Stimulated activated naive CD4-positive, alpha-beta T cell (primary cell): ENCODE data around the gene PRELID3B.
"Not testable (repeated sequence)": the region's sequence is repeated elsewhere in the genome, so short reads cannot be mapped to it uniquely, and the experiment has no call there.

ENCODE experiments used
- DNase-seq, 6 experiments: peaks; one replicate each; lab custom pipeline; 2025; lab: John Stamatoyannopoulos, UW

Gene PRELID3B

GRCh38 chr20:59026904-59027740 is 15.5 kb downstream of the PRELID3B start:
- DNase-seq, result no peak

- no peak for DNase-seq
Observed at GRCh38 chr20:59025511-59025910, 17.1 kb downstream of the PRELID3B start.

- no peak for DNase-seq
Observed at GRCh38 chr20:59025086-59025485, 17.5 kb downstream of the PRELID3B start.

GRCh38 chr20:59024111-59024530 is 18.5 kb downstream of the PRELID3B start:
- no peak for DNase-seq

- DNase-seq, result no peak
Observed at GRCh38 chr20:59023616-59024015, 19.0 kb downstream of the PRELID3B start.

- DNase-seq, result no peak
Observed at GRCh38 chr20:59022754-59023153, 19.8 kb downstream of the PRELID3B start.

- DNase-seq, result no peak
Observed at GRCh38 chr20:59020938-59021551, 21.5 kb downstream of the PRELID3B start.

- no peak for DNase-seq
Observed at GRCh38 chr20:59019217-59019616, 23.4 kb downstream of the PRELID3B start, which contains the start of gene TUBB1. Gene TUBB1 (plus strand): TSS chr20:59019429. CDS start chr20:59019523, 94 bp downstream.

- no peak for DNase-seq
Observed at GRCh38 chr20:59018817-59019216, 23.8 kb downstream of the PRELID3B start.

GRCh38 chr20:59017493-59018231 is 24.9 kb downstream of the PRELID3B start:
- DNase-seq, result no peak

- DNase-seq, result peak in 1 of 6 experiments; percentile 11
Observed at GRCh38 chr20:59016795-59017492, 25.6 kb downstream of the PRELID3B start.

- DNase-seq, result no peak
Observed at GRCh38 chr20:59015812-59016711, 26.5 kb downstream of the PRELID3B start.

- DNase-seq, result no peak
Observed at GRCh38 chr20:59015411-59015810, 27.2 kb downstream of the PRELID3B start.

- DNase-seq, result no peak
Observed at GRCh38 chr20:59014680-59015389, 27.8 kb downstream of the PRELID3B start.

- DNase-seq, result peak in 1 of 6 experiments; percentile 27
Observed at GRCh38 chr20:59013959-59014608, 28.5 kb downstream of the PRELID3B start.

GRCh38 chr20:59013031-59013951 is 29.3 kb downstream of the PRELID3B start:
- no peak for DNase-seq

GRCh38 chr20:59011874-59012157 is 30.8 kb downstream of the PRELID3B start:
- DNase-seq, result not testable (repeated sequence)

- DNase-seq, result no peak
Observed at GRCh38 chr20:59010995-59011873, 31.4 kb downstream of the PRELID3B start.
